HEK293 (cell line): Measurements from ENCODE around the gene ABHD8.

Experiments
- BCL11A ChIP-seq: fragments of 450-650 bp; formaldehyde crosslinking; IDR thresholded peaks from 2 replicates; pipeline ENCODE4 v1.5.1; 2016; ENCODE audit warnings: low read depth, missing biosample characterization, missing genetic modification characterization
- GLI2 ChIP-seq: fragments of 450-650 bp; formaldehyde crosslinking; IDR thresholded peaks from 2 replicates; pipeline ENCODE4; 2017; ENCODE audit warnings: missing biosample characterization, missing genetic modification characterization, low read depth, borderline replicate concordance
- KLF9 ChIP-seq: fragments of 450-650 bp; formaldehyde crosslinking; IDR thresholded peaks from 2 replicates; pipeline ENCODE4 v1.5.1; 2016; ENCODE audit warnings: missing biosample characterization, missing genetic modification characterization, low read depth
- MZF1 ChIP-seq: fragments of 450-650 bp; formaldehyde crosslinking; IDR thresholded peaks from 2 replicates; pipeline ENCODE4 v1.5.1; 2017; ENCODE audit warnings: missing biosample characterization, missing genetic modification characterization, borderline replicate concordance
- SCRT1 ChIP-seq: fragments of 450-650 bp; formaldehyde crosslinking; IDR thresholded peaks from 2 replicates; pipeline ENCODE4 v1.5.1; 2016; ENCODE audit warnings: missing biosample characterization, missing genetic modification characterization, borderline replicate concordance
- YY1 ChIP-seq: fragments of 450-650 bp; formaldehyde crosslinking; IDR thresholded peaks from 2 replicates; pipeline ENCODE4 v1.5.1; 2018; ENCODE audit warnings: missing biosample characterization, missing genetic modification characterization
- ZEB2 ChIP-seq: fragments of 450-650 bp; formaldehyde crosslinking; IDR thresholded peaks from 2 replicates; pipeline ENCODE4 v1.5.1; 2016; ENCODE audit warnings: missing biosample characterization, missing genetic modification characterization
- ZNF155 ChIP-seq: fragments of 450-650 bp; formaldehyde crosslinking; IDR thresholded peaks from 2 replicates; pipeline ENCODE4 v1.5.1; 2016; ENCODE audit warnings: missing biosample characterization, missing genetic modification characterization
- ZNF202 ChIP-seq: fragments of 450-650 bp; formaldehyde crosslinking; IDR thresholded peaks from 2 replicates; pipeline ENCODE4 v1.5.1; 2016; ENCODE audit warnings: missing biosample characterization, missing genetic modification characterization, borderline replicate concordance
- ZNF350 ChIP-seq: fragments of 450-650 bp; formaldehyde crosslinking; IDR thresholded peaks from 2 replicates; pipeline ENCODE4 v1.5.0; 2017; ENCODE audit warnings: missing biosample characterization, mild to moderate bottlenecking, missing genetic modification characterization
- ZNF555 ChIP-seq: fragments of 450-650 bp; formaldehyde crosslinking; conservative IDR thresholded peaks from 2 replicates; pipeline ENCODE4 v1.5.1; 2017; ENCODE audit warnings: missing biosample characterization, mild to moderate bottlenecking, missing genetic modification characterization, inconsistent platforms
- ZNF560 ChIP-seq: fragments of 450-650 bp; formaldehyde crosslinking; IDR thresholded peaks from 2 replicates; pipeline ENCODE4 v1.5.1; 2017; ENCODE audit warnings: missing biosample characterization, missing genetic modification characterization, borderline replicate concordance
- ZNF596 ChIP-seq: fragments of 450-650 bp; IDR thresholded peaks from 2 replicates; pipeline ENCODE4 v1.5.0; 2018; ENCODE audit warnings: missing biosample characterization, mild to moderate bottlenecking, missing genetic modification characterization, moderate library complexity
- ZSCAN30 ChIP-seq: fragments of 450-650 bp; IDR thresholded peaks from 2 replicates; pipeline ENCODE4 v1.5.1; 2018; ENCODE audit warnings: missing biosample characterization, mild to moderate bottlenecking, missing genetic modification characterization, moderate library complexity
- TF ChIP-seq, protein P1 (sequence below): fragments of 450-650 bp; formaldehyde crosslinking; IDR thresholded peaks from 2 replicates; pipeline ENCODE4 v1.5.1; 2017; ENCODE audit warnings: missing biosample characterization, missing genetic modification characterization
- TF ChIP-seq, protein P2 (sequence below): fragments of 450-650 bp; formaldehyde crosslinking; IDR thresholded peaks from 2 replicates; pipeline ENCODE4 v1.5.1; 2016; ENCODE audit warnings: missing biosample characterization, missing genetic modification characterization
- TF ChIP-seq, protein P3 (sequence below): fragments of 450-650 bp; formaldehyde crosslinking; IDR thresholded peaks from 2 replicates; pipeline ENCODE4 v1.5.1; 2016; ENCODE audit warnings: missing biosample characterization, missing genetic modification characterization
- TF ChIP-seq, protein P4 (sequence below): sonication (generic); formaldehyde crosslinking; IDR thresholded peaks from 2 replicates; pipeline ENCODE4 v1.8.1; 2022; ENCODE audit warnings: mild to moderate bottlenecking, moderate library complexity, missing genetic modification reagents
- TF ChIP-seq, protein P5 (sequence below): fragments of 450-650 bp; formaldehyde crosslinking; IDR thresholded peaks from 2 replicates; pipeline ENCODE4 v1.5.1; 2016; ENCODE audit warnings: missing biosample characterization, missing genetic modification characterization
- TF ChIP-seq, protein P6 (sequence below): fragments of 450-650 bp; formaldehyde crosslinking; IDR thresholded peaks from 2 replicates; pipeline ENCODE4 v1.5.1; 2016; ENCODE audit warnings: missing biosample characterization, missing genetic modification characterization
- TF ChIP-seq, protein P7 (sequence below): fragments of 450-650 bp; formaldehyde crosslinking; IDR thresholded peaks from 2 replicates; pipeline ENCODE4 v1.5.1; 2016; ENCODE audit warnings: missing biosample characterization, missing genetic modification characterization, borderline replicate concordance
- TF ChIP-seq, protein P8 (sequence below): fragments of 450-650 bp; formaldehyde crosslinking; IDR thresholded peaks from 2 replicates; pipeline ENCODE4 v1.5.1; 2017; ENCODE audit warnings: missing biosample characterization, missing genetic modification characterization
- TF ChIP-seq, protein P9 (sequence below): fragments of 450-650 bp; formaldehyde crosslinking; IDR thresholded peaks from 2 replicates; pipeline ENCODE4 v1.5.1; 2016; ENCODE audit warnings: missing biosample characterization, missing genetic modification characterization

The ABHD8 gene

DNA sequence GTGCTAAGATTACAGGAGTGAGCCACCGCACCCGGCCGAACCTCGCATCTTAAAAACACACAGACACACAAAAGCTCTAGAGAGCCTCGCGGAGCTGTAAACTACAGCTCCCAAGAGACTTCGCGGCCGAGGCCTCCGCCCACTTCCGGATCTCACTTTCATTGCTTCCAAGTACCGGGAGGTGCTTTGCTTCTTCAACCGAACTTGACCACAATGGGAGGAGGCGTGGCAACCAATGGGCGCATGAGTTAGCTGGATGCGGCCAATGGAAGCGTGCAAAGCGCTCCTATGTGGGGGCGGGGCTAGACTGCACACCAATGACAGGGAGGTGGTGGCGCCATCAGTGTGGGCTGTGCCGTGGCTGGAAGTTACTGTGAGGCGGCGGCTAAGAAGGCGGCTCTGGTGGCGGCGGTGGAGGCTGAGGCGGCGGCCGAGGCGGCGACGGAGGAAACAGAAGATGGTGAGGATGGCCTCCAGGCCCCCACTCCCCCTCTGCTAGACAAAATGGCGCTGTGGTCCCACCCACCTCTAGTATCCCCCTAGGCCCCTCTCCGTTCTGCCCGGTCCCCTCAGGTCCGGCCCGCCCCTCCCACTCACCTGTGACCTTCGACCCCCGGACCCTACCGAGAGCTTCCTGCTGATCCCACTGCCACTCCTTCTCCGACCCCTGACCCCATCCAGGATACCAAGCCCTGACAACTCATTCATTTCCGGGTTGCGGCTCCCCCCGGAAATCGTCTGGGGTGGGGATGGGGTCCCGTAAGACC lies 6.2 kb upstream of the ABHD8 start, which contains the start of gene DDA1 (continued):
- TF ChIP-seq, protein P1, sequence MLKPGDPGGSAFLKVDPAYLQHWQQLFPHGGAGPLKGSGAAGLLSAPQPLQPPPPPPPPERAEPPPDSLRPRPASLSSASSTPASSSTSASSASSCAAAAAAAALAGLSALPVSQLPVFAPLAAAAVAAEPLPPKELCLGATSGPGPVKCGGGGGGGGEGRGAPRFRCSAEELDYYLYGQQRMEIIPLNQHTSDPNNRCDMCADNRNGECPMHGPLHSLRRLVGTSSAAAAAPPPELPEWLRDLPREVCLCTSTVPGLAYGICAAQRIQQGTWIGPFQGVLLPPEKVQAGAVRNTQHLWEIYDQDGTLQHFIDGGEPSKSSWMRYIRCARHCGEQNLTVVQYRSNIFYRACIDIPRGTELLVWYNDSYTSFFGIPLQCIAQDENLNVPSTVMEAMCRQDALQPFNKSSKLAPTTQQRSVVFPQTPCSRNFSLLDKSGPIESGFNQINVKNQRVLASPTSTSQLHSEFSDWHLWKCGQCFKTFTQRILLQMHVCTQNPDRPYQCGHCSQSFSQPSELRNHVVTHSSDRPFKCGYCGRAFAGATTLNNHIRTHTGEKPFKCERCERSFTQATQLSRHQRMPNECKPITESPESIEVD: no peak
- TF ChIP-seq ZNF596 (tag by site-specific recombination) (no peak), ZNF560 (tag by site-specific recombination) (no peak), ZEB2 (peak; percentile 70; the same call in 1 of the 2 replicates), BCL11A (tag by site-specific recombination) (peak; percentile 60; the same call in 1 of the 2 replicates), ZNF555 (no peak), ZNF155 (tag by site-specific recombination) (no peak), KLF9 (peak; percentile 85), ZNF202 (tag by site-specific recombination) (no peak), GLI2 (no peak), ZSCAN30 (tag by site-specific recombination) (no peak), ZNF350 (tag by site-specific recombination) (no peak), YY1 (tag by site-specific recombination) (peak; percentile 85), SCRT1 (tag by site-specific recombination) (0 out of 2 replicates have a peak, but pooled peaks have one; percentile 10), MZF1 (tag by site-specific recombination) (no peak)
- TF ChIP-seq, protein P2, sequence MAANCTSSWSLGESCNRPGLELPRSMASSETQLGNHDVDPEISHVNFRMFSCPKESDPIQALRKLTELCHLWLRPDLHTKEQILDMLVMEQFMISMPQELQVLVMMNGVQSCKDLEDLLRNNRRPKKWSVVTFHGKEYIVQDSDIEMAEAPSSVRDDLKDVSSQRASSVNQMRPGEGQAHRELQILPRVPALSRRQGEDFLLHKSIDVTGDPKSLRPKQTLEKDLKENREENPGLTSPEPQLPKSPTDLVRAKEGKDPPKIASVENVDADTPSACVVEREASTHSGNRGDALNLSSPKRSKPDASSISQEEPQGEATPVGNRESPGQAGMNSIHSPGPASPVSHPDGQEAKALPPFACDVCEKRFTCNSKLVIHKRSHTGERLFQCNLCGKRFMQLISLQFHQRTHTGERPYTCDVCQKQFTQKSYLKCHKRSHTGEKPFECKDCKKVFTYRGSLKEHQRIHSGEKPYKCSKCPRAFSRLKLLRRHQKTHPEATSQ (tag by site-specific recombination): 0 out of 2 replicates have a peak, but pooled peaks have one; percentile 44
- TF ChIP-seq, protein P3, sequence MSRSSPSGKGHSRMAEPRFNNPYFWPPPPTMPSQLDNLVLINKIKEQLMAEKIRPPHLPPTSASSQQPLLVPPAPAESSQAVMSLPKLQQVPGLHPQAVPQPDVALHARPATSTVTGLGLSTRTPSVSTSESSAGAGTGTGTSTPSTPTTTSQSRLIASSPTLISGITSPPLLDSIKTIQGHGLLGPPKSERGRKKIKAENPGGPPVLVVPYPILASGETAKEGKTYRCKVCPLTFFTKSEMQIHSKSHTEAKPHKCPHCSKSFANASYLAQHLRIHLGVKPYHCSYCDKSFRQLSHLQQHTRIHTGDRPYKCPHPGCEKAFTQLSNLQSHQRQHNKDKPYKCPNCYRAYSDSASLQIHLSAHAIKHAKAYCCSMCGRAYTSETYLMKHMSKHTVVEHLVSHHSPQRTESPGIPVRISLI (tag by site-specific recombination): no peak
- TF ChIP-seq, protein P4, sequence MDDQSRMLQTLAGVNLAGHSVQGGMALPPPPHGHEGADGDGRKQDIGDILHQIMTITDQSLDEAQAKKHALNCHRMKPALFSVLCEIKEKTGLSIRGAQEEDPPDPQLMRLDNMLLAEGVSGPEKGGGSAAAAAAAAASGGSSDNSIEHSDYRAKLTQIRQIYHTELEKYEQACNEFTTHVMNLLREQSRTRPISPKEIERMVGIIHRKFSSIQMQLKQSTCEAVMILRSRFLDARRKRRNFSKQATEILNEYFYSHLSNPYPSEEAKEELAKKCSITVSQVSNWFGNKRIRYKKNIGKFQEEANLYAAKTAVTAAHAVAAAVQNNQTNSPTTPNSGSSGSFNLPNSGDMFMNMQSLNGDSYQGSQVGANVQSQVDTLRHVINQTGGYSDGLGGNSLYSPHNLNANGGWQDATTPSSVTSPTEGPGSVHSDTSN (CRISPR knock-in tag): no peak; the same call in 1 of the 2 replicates
- TF ChIP-seq, protein P5, sequence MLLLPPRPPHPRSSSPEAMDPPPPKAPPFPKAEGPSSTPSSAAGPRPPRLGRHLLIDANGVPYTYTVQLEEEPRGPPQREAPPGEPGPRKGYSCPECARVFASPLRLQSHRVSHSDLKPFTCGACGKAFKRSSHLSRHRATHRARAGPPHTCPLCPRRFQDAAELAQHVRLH (tag by site-specific recombination): peak; percentile 30; the same call in 1 of the 2 replicates
- TF ChIP-seq, protein P6, sequence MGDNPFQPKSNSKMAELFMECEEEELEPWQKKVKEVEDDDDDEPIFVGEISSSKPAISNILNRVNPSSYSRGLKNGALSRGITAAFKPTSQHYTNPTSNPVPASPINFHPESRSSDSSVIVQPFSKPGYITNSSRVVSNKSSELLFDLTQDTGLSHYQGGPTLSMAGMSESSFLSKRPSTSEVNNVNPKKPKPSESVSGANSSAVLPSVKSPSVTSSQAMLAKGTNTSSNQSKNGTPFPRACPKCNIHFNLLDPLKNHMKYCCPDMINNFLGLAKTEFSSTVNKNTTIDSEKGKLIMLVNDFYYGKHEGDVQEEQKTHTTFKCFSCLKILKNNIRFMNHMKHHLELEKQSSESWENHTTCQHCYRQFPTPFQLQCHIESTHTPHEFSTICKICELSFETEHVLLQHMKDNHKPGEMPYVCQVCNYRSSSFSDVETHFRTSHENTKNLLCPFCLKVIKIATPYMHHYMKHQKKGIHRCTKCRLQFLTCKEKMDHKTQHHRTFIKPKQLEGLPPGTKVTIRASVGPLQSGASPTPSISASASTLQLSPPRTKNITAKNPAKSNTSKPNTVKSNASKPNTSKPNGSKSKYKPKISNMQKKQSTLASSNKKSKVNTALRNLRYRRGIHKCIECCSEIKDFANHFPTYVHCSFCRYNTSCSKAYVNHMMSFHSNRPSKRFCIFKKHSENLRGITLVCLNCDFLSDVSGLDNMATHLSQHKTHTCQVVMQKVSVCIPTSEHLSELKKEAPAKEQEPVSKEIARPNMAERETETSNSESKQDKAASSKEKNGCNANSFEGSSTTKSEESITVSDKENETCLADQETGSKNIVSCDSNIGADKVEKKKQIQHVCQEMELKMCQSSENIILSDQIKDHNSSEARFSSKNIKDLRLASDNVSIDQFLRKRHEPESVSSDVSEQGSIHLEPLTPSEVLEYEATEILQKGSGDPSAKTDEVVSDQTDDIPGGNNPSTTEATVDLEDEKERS (tag by site-specific recombination): no peak
- TF ChIP-seq, protein P7, sequence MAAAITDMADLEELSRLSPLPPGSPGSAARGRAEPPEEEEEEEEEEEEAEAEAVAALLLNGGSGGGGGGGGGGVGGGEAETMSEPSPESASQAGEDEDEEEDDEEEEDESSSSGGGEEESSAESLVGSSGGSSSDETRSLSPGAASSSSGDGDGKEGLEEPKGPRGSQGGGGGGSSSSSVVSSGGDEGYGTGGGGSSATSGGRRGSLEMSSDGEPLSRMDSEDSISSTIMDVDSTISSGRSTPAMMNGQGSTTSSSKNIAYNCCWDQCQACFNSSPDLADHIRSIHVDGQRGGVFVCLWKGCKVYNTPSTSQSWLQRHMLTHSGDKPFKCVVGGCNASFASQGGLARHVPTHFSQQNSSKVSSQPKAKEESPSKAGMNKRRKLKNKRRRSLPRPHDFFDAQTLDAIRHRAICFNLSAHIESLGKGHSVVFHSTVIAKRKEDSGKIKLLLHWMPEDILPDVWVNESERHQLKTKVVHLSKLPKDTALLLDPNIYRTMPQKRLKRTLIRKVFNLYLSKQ: no peak
- TF ChIP-seq, protein P8, sequence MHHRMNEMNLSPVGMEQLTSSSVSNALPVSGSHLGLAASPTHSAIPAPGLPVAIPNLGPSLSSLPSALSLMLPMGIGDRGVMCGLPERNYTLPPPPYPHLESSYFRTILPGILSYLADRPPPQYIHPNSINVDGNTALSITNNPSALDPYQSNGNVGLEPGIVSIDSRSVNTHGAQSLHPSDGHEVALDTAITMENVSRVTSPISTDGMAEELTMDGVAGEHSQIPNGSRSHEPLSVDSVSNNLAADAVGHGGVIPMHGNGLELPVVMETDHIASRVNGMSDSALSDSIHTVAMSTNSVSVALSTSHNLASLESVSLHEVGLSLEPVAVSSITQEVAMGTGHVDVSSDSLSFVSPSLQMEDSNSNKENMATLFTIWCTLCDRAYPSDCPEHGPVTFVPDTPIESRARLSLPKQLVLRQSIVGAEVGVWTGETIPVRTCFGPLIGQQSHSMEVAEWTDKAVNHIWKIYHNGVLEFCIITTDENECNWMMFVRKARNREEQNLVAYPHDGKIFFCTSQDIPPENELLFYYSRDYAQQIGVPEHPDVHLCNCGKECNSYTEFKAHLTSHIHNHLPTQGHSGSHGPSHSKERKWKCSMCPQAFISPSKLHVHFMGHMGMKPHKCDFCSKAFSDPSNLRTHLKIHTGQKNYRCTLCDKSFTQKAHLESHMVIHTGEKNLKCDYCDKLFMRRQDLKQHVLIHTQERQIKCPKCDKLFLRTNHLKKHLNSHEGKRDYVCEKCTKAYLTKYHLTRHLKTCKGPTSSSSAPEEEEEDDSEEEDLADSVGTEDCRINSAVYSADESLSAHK (tag by site-specific recombination): no peak
- TF ChIP-seq, protein P9, sequence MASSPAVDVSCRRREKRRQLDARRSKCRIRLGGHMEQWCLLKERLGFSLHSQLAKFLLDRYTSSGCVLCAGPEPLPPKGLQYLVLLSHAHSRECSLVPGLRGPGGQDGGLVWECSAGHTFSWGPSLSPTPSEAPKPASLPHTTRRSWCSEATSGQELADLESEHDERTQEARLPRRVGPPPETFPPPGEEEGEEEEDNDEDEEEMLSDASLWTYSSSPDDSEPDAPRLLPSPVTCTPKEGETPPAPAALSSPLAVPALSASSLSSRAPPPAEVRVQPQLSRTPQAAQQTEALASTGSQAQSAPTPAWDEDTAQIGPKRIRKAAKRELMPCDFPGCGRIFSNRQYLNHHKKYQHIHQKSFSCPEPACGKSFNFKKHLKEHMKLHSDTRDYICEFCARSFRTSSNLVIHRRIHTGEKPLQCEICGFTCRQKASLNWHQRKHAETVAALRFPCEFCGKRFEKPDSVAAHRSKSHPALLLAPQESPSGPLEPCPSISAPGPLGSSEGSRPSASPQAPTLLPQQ (tag by site-specific recombination): peak; percentile 64
